ENCODE data around the gene ETS1. TPM values are rescaled to one million over a fixed set of nuclear protein-coding genes. Genes with fewer than 3 reads are reported as not detected.

Gene ETS1
- total RNA-seq, 4 donors from 2014 or later, result 39.5 to 74.4 (median 59.7) TPM

DNA sequence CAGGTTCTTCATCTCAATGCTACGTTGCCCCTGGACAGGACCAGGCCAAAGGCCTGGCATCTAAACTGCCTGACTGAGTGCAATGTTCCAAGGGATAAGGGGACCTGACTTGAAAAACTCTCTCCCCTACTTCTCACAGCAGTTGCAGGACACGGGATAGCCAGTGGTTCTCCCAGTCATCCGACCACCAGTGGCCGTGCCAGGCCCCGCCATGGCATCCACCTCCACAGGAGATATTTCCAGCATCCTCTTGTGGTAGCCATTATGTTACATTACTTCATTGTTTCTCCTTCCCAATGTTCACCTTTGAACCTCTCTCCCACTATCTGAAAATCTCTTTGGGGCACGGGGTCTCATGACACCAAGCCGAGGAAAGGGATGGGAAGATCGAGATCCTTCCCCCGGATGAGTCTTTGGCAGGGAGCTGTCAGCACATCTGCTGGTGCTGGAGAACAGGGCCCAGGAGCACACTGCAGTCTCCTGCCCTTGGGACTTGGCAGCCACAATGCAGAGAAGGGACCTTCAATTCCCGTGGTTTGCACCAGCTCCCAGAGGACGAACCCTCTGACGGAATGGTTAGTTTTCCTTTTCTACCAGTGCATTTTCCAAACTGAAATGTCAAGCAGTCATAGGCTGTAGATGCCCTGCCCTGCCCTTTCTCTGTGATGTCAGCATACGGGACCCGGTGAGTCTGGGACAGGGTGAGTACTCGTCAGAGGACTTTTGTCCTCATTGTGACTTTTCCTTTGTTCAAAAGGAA is 121.2 kb downstream of the ETS1 start:
- H3K27ac ChIP-seq (replicated peaks in 1 of 4), result peak overlapping the region; percentile 66 to 72 (median 68)
- TF ChIP-seq, protein P1, sequence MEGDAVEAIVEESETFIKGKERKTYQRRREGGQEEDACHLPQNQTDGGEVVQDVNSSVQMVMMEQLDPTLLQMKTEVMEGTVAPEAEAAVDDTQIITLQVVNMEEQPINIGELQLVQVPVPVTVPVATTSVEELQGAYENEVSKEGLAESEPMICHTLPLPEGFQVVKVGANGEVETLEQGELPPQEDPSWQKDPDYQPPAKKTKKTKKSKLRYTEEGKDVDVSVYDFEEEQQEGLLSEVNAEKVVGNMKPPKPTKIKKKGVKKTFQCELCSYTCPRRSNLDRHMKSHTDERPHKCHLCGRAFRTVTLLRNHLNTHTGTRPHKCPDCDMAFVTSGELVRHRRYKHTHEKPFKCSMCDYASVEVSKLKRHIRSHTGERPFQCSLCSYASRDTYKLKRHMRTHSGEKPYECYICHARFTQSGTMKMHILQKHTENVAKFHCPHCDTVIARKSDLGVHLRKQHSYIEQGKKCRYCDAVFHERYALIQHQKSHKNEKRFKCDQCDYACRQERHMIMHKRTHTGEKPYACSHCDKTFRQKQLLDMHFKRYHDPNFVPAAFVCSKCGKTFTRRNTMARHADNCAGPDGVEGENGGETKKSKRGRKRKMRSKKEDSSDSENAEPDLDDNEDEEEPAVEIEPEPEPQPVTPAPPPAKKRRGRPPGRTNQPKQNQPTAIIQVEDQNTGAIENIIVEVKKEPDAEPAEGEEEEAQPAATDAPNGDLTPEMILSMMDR (IDR thresholded peaks at IDR 0.05), result no peak
- no peak for TF ChIP-seq EP300 (IDR thresholded peaks at IDR 0.05)
- TF ChIP-seq POLR2A (IDR thresholded peaks at IDR 0.05; ENCODE audit: low read depth), result no peak
- peak in 1 of 2 donors; percentile 37 for TF ChIP-seq POLR2AphosphoS5 (IDR thresholded peaks at IDR 0.05)
- no peaks in the 10 kb centered on the region for H3K9me3 ChIP-seq
- peak; percentile 86 for DNase-seq (ENCODE audit: extremely low spot score)
- no peaks in the 10 kb centered on the region for H3K27me3 ChIP-seq
- 82% methylated on average over 15 of the region's 15 CpGs for WGBS
- intact Hi-C loops (cut with DNase I), result no loop called here
- peaks cover 7 to 77% (median 21%) of the 10 kb centered on the region in 4 donors for H3K36me3 ChIP-seq
- no peak overlapping the region for H3K4me3 ChIP-seq
- H3K4me1 ChIP-seq, result peaks cover 70 to 81% (median 77%) of the 10 kb centered on the region in 4 donors

DNA sequence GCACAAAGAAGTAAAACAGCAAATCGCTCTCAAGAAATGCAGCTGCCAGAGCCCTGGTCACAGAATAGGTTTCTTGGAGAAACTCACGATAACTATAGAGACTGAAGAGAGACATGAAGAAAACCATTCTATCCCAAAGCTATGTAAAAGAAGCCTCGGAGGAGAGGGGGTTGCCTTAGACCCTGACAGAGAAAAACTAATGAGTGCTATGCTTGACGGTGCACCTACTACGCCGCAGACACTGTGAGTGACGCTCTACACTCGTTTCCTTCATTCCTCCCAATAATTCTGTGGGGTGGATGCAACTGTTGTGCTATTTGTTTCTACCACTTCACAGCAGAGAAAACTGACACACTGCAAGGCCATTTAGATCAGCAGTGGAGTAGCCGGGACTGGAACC is 121.8 kb downstream of the ETS1 start:
- whole genome bisulfite sequencing, result 93% methylated on average over 9 of the region's 9 CpGs
- H3K4me1 ChIP-seq, result peaks cover 67 to 76% (median 72%) of the 10 kb centered on the region in 4 donors

GRCh38 chr11:128464878-128465450 is 122.4 kb downstream of the ETS1 start:
- peak overlapping the region; percentile 61 to 70 (median 66) for H3K27ac ChIP-seq (replicated peaks in 1 of 4)
- H3K4me1 ChIP-seq, result peaks cover 67 to 73% (median 71%) of the 10 kb centered on the region in 4 donors
- no peaks in the 10 kb centered on the region for H3K9me3 ChIP-seq
- no peak overlapping the region for H3K4me3 ChIP-seq
- H3K27me3 ChIP-seq, result no peaks in the 10 kb centered on the region
- 85% methylated on average over 10 of the region's 10 CpGs for WGBS
- TF ChIP-seq POLR2AphosphoS5 (IDR thresholded peaks at IDR 0.05) (no peak), EP300 (IDR thresholded peaks at IDR 0.05) (no peak), POLR2A (IDR thresholded peaks at IDR 0.05; ENCODE audit: low read depth) (no peak)
- TF ChIP-seq, protein P1 (IDR thresholded peaks at IDR 0.05), result no peak
- peaks cover 7 to 77% (median 29%) of the 10 kb centered on the region in 4 donors for H3K36me3 ChIP-seq
- peak; percentile 75 for DNase-seq (ENCODE audit: extremely low spot score)
- intact Hi-C loops (cut with DNase I), result no loop called here

More for the DNA sequence above, 121.8 kb downstream of the ETS1 start:
- intact Hi-C loops (cut with DNase I), result no loop called here
- TF ChIP-seq, protein P1 (IDR thresholded peaks at IDR 0.05), result no peak
- TF ChIP-seq EP300 (IDR thresholded peaks at IDR 0.05), result no peak
- TF ChIP-seq POLR2AphosphoS5 (IDR thresholded peaks at IDR 0.05), result no peak
- no peak for TF ChIP-seq POLR2A (IDR thresholded peaks at IDR 0.05; ENCODE audit: low read depth)
- Histone ChIP-seq H3K9me3 (no peaks in the 10 kb centered on the region), H3K27ac (replicated peaks in 1 of 4) (peak overlapping the region; percentile 61 to 70 (median 66)), H3K27me3 (no peaks in the 10 kb centered on the region), H3K36me3 (peaks cover 7 to 77% (median 23%) of the 10 kb centered on the region in 4 donors), H3K4me3 (no peak overlapping the region)
- DNase-seq (ENCODE audit: extremely low spot score), result peak; percentile 89

DNA sequence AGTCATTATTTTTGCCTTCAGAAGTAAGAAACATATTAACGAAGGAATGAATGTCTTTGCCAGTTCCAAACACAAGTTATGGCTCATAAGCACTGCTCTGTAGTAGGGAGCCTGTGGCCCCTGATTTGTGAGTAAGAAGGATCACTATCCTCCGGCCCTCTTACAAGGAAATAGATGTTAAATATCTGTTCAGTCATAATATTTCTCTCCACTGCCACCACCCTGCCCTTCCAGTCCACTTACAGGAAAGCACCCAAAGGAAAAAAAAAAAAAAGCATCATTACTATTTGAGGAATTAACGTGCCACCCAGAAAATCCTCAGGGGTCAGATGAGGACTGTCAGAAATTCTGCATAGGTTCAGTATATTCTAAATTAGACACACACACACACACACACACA is 123.4 kb downstream of the ETS1 start:
- no peaks in the 10 kb centered on the region for H3K27me3 ChIP-seq
- H3K4me3 ChIP-seq, result no peak overlapping the region
- WGBS, result 39% methylated on average over 3 of the region's 3 CpGs
- no peaks in the 10 kb centered on the region for H3K9me3 ChIP-seq
- peaks cover 7 to 76% (median 34%) of the 10 kb centered on the region in 4 donors for H3K36me3 ChIP-seq
- peak; percentile 14 for DNase-seq (ENCODE audit: extremely low spot score)
- peak overlapping the region; percentile 45 to 70 (median 64) for H3K27ac ChIP-seq (replicated peaks in 1 of 4)
- intact Hi-C loops (cut with DNase I), result no loop called here
- H3K4me1 ChIP-seq, result peaks cover 62 to 63% (median 62%) of the 10 kb centered on the region in 4 donors
- TF ChIP-seq EP300 (IDR thresholded peaks at IDR 0.05), result no peak
- TF ChIP-seq, protein P1 (IDR thresholded peaks at IDR 0.05), result no peak
- no peak for TF ChIP-seq POLR2AphosphoS5 (IDR thresholded peaks at IDR 0.05)
- TF ChIP-seq POLR2A (IDR thresholded peaks at IDR 0.05; ENCODE audit: low read depth), result no peak
